HG03103 (cell line): ENCODE data around the gene ZBTB17.
"Not testable (repeated sequence)": the region's sequence is repeated elsewhere in the genome, so short reads cannot be mapped to it uniquely, and the experiment has no call there.

Experiments used
- ATAC-seq: cut with Tn5 transposase; IDR thresholded peaks from one replicate; pipeline ENCODE4 v1.9.1; 2021; ENCODE audit warnings: low read depth; ENCODE audit not compliant: unreplicated experiment

ZBTB17 gene

GRCh38 chr1:15991427-15992186, 15.7 kb upstream of the ZBTB17 start:
- ATAC-seq = no peak

GRCh38 chr1:15989776-15990175, 13.9 kb upstream of the ZBTB17 start:
- ATAC-seq = no peak

- ATAC-seq = no peak
These were observed 13.2 kb upstream of the ZBTB17 start for GRCh38 chr1:15988856-15989736.

GRCh38 chr1:15985611-15986297, 9.9 kb upstream of the ZBTB17 start:
- ATAC-seq = no peak

GRCh38 chr1:15983275-15983674, 7.4 kb upstream of the ZBTB17 start:
- no peak for ATAC-seq

GRCh38 chr1:15981679-15982078, 5.8 kb upstream of the ZBTB17 start:
- no peak for ATAC-seq

- not testable (repeated sequence) for ATAC-seq
These were observed 2.0 kb upstream of the ZBTB17 start for GRCh38 chr1:15977947-15978346.

GRCh38 chr1:15975358-15975804, 520 bp downstream of the ZBTB17 start:
- ATAC-seq = peak; percentile 58

GRCh38 chr1:15974855-15975254, 1.0 kb downstream of the ZBTB17 start:
- no peak for ATAC-seq

- no peak for ATAC-seq
These were observed 2.1 kb downstream of the ZBTB17 start for GRCh38 chr1:15973772-15974171.

GRCh38 chr1:15972409-15972808, 3.5 kb downstream of the ZBTB17 start:
- ATAC-seq = no peak

GRCh38 chr1:15970911-15971310, 5.0 kb downstream of the ZBTB17 start:
- no peak for ATAC-seq

GRCh38 chr1:15969321-15969880, 6.5 kb downstream of the ZBTB17 start:
- ATAC-seq = no peak

- ATAC-seq = no peak
These were observed 7.7 kb downstream of the ZBTB17 start for GRCh38 chr1:15968172-15968571.

GRCh38 chr1:15966956-15967344, 9.0 kb downstream of the ZBTB17 start:
- ATAC-seq = no peak

- ATAC-seq = peak; percentile 51
These were observed 9.6 kb downstream of the ZBTB17 start for GRCh38 chr1:15966081-15966955.

- no peak for ATAC-seq
These were observed 10.6 kb downstream of the ZBTB17 start for GRCh38 chr1:15965228-15965767.

GRCh38 chr1:15963968-15964648, 11.8 kb downstream of the ZBTB17 start:
- ATAC-seq = no peak

GRCh38 chr1:15963363-15963967, 12.4 kb downstream of the ZBTB17 start:
- ATAC-seq = no peak
